ENCODE measurements around the gene ZNF689. TPM values are rescaled to one million over a fixed set of nuclear protein-coding genes. Genes with fewer than 3 reads are reported as not detected.
"Not testable (repeated sequence)": the region's sequence is repeated elsewhere in the genome, so short reads cannot be mapped to it uniquely, and the experiment has no call there.

ZNF689 gene
- total RNA-seq, 4 donors from 2014 or later: 7.5 to 12.5 (median 9.9) TPM

DNA sequence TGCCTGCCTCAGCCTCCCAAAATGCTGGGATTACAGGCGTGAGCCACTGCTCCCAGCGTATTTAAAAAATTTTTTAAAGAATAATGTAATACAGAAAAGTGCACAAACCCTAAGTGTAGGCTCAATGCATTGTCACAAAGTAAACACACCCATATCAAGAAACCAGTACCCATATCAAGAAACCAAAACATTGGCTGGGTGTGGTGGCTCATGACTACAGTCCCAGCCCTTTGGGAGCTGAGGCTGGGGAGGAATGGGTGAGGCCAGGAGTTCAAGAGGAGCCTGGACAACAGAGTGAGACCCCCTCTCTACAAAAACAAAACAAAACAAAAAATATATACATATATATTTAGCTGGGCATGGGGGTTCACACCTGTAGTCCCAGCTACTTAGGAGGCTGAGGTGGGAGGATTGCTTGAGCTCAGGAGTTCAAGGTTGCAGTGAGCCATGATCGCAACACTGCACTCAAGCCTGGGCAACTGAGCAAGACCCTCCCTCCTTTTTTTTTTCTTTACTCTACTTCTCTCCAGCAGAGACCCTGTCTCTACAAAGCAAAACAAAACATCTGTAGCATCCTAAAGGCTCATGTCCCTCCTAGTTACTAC, 31.3 kb upstream of the ZNF689 start:
- H3K9me3 ChIP-seq: no peaks in the 10 kb centered on the region
- H3K4me3 ChIP-seq: no peak overlapping the region
- TF ChIP-seq POLR2A (IDR thresholded peaks at IDR 0.05): no peak
- TF ChIP-seq, protein P1, sequence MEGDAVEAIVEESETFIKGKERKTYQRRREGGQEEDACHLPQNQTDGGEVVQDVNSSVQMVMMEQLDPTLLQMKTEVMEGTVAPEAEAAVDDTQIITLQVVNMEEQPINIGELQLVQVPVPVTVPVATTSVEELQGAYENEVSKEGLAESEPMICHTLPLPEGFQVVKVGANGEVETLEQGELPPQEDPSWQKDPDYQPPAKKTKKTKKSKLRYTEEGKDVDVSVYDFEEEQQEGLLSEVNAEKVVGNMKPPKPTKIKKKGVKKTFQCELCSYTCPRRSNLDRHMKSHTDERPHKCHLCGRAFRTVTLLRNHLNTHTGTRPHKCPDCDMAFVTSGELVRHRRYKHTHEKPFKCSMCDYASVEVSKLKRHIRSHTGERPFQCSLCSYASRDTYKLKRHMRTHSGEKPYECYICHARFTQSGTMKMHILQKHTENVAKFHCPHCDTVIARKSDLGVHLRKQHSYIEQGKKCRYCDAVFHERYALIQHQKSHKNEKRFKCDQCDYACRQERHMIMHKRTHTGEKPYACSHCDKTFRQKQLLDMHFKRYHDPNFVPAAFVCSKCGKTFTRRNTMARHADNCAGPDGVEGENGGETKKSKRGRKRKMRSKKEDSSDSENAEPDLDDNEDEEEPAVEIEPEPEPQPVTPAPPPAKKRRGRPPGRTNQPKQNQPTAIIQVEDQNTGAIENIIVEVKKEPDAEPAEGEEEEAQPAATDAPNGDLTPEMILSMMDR (IDR thresholded peaks at IDR 0.05): no peak
- no peaks in the 10 kb centered on the region for H3K4me1 ChIP-seq
- H3K27ac ChIP-seq: no peak overlapping the region
- no peak for DNase-seq
- H3K36me3 ChIP-seq: no peaks in the 10 kb centered on the region
- H3K27me3 ChIP-seq: no peaks in the 10 kb centered on the region

DNA sequence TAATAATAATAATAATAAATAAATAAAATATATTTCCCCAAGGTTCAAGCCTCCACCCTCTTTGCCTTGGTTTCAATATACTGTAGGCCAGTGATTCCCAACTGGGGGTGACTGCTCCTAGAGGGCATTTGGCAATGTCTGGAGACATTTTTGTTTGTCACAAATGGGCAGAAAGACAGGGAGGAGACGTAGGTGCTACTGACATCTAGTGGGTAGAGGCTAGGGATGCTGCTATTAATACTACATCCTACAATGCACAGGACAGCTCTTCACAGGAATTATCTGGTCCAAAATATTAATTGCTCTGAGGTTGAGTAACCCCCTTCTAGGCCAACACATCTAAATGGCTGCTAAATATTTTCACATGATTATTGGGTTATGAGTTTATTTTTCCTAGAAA, 27.8 kb upstream of the ZNF689 start:
- TF ChIP-seq, protein P1 (IDR thresholded peaks at IDR 0.05): peak in 4 of 6 experiments; percentile 34 to 55 (median 46)
- TF ChIP-seq POLR2A (IDR thresholded peaks at IDR 0.05): no peak
- no peak for DNase-seq
- Histone ChIP-seq H3K27ac (no peak overlapping the region), H3K4me1 (peaks cover 0 to 9% (median 3%) of the 10 kb centered on the region in 4 donors), H3K27me3 (no peaks in the 10 kb centered on the region), H3K4me3 (no peak overlapping the region), H3K9me3 (no peaks in the 10 kb centered on the region), H3K36me3 (no peaks in the 10 kb centered on the region)

DNA sequence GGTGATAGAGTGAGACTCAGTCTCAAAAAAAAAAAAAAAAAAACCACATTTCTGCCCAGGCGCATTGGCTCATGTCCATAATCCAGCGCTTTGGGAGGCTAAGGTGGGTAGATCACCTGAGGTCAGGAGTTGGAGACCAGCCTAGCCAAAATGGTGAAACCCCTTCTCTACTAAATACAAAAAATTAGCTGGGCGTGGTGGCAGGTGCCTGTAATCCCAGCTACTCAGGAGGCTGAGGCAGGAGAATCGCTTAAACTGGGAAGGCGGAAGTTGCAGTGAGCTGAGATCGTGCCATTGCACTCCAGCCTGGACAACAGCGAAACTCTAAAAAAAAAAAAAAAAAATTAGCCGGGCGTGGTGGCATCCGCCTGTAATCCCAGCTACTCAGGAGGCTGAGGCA, 26.9 kb upstream of the ZNF689 start:
- not testable (repeated sequence) for H3K27ac ChIP-seq, DNase-seq, H3K9me3 ChIP-seq, H3K36me3 ChIP-seq, H3K4me1 ChIP-seq, H3K4me3 ChIP-seq, H3K27me3 ChIP-seq

DNA sequence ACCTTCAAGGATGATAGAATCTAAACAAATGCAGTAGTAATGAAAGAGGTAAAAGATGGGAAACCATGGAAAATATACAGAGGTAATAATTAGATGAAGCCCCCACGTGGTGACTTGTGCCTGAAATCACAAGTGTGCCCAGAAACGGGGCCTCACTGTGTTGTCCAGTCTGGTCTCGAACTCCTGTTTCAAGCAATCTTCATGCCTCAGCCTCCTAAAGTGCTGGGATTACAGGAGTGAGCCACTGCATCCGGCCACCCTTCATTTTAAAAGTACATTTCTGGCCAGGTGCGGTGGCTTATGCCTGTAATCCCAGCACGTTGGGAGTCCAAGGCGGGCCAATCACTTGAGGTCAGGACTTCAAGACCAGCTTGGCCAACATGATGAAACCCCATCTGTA, 26.4 kb upstream of the ZNF689 start:
- peaks cover 0 to 9% (median 3%) of the 10 kb centered on the region in 4 donors for H3K4me1 ChIP-seq
- H3K36me3 ChIP-seq: no peaks in the 10 kb centered on the region
- H3K27ac ChIP-seq: no peak overlapping the region
- no peaks in the 10 kb centered on the region for H3K9me3 ChIP-seq
- H3K4me3 ChIP-seq: no peak overlapping the region
- DNase-seq: no peak
- TF ChIP-seq, protein P1 (IDR thresholded peaks at IDR 0.05): no peak
- no peak for TF ChIP-seq POLR2A (IDR thresholded peaks at IDR 0.05)
- no peaks in the 10 kb centered on the region for H3K27me3 ChIP-seq

DNA sequence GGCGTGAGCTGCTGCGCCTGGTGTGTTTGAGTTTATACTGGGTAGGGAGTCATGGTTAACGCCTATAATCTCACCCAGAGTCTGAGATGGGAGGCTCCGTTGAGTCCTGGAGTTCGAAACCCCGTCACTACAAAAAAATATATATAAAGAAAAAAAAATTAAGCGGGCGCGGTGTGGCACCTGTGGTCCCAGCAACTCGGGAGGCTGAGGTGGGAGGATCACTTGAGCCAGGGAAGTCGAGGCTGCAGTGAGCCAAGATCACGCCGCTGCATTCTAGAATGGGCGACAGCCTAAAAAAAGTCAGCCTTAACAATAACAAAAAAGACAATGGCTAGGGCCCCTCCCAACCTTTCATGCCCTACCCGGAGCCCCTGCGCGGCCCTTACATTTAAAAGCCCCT, 23.3 kb upstream of the ZNF689 start:
- H3K36me3 ChIP-seq: no peaks in the 10 kb centered on the region
- H3K4me1 ChIP-seq: peaks cover 0 to 9% (median 4%) of the 10 kb centered on the region in 4 donors
- peak overlapping the region; percentile 54 to 66 (median 62) for H3K4me3 ChIP-seq
- no peaks in the 10 kb centered on the region for H3K9me3 ChIP-seq
- TF ChIP-seq POLR2A (IDR thresholded peaks at IDR 0.05): no peak
- TF ChIP-seq, protein P1 (IDR thresholded peaks at IDR 0.05): no peak
- H3K27me3 ChIP-seq: no peaks in the 10 kb centered on the region
- H3K27ac ChIP-seq: peak overlapping the region; percentile 63 to 86 (median 82)
- DNase-seq: no peak

DNA sequence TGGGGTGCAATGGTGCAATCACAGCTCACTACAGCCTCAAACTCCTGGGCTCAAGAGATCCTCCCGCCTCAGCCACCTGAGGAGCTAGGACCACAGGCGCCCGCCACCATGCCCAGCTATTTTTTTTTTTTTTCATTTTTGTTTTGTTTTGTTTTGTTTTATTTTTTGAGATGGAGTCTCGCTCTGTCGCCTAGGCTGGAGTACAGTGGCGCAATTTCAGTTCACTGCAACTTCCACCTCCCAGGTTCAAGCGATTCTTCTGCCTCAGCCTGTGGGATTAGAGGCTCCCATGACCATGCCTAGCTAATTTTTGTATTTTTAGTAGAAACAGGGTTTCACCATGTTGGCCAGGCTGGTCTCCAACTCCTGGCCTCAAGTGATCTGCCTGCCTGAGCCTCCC, 22.3 kb upstream of the ZNF689 start:
- H3K4me3 ChIP-seq, H3K36me3 ChIP-seq, H3K27ac ChIP-seq, H3K27me3 ChIP-seq, H3K4me1 ChIP-seq, H3K9me3 ChIP-seq, DNase-seq: not testable (repeated sequence)

All from Peyer's patch (tissue), 4 donors.